ENCODE measurements around the gene LPCAT4. TPM values are rescaled to one million over a fixed set of nuclear protein-coding genes. Genes with fewer than 3 reads are reported as not detected.
"Not testable (repeated sequence)": the region's sequence is repeated elsewhere in the genome, so short reads cannot be mapped to it uniquely, and the experiment has no call there.

LPCAT4 gene
- total and polyA plus RNA-seq, 2 donors (not counting 1 experiment from before 2014, with no cell fraction given), result 6.3 to 21.8 TPM

GRCh38 chr15:34376856-34377255 lies 9.9 kb upstream of the LPCAT4 start:
- H3K27ac ChIP-seq (ENCODE audit: insufficient read depth, low read length), result no peak overlapping the region
- H3K9ac ChIP-seq (ENCODE audit: insufficient read depth, low read length), result no peak overlapping the region
- H3K36me3 ChIP-seq (ENCODE audit: control insufficient read depth, insufficient read depth, low read length), result no peaks in the 10 kb centered on the region
- DNase-seq (ENCODE audit: low read depth in 2 of 2), result no peak
- no peaks in the 10 kb centered on the region for H3K9me3 ChIP-seq (ENCODE audit: control insufficient read depth, insufficient read depth, low read depth, low read length)
- no peak for TF ChIP-seq EZH2 (IDR thresholded peaks at IDR 0.05; ENCODE audit: low read length, missing control alignments)
- TF ChIP-seq CTCF (conservative IDR thresholded peaks at IDR 0.05 in 1 of 2, IDR thresholded peaks at IDR 0.05 in 1 of 2; ENCODE audit: low read depth in 1 of 2, low read length in 2 of 2), result no peak
- H3K4me1 ChIP-seq (ENCODE audit: control insufficient read depth, extremely low read depth, insufficient read depth, low read length), result no peaks in the 10 kb centered on the region
- no peaks in the 10 kb centered on the region for H4K20me1 ChIP-seq (ENCODE audit: control insufficient read depth, extremely low read depth, insufficient read depth, low read length)
- H3K79me2 ChIP-seq (ENCODE audit: control insufficient read depth, insufficient read depth, low read length), result no peaks in the 10 kb centered on the region
- no peak overlapping the region for H2AFZ ChIP-seq (ENCODE audit: low read length)
- H3K4me3 ChIP-seq (replicated peaks in 1 of 4; ENCODE audit: control extremely low read depth in 1 of 4, insufficient read depth in 1 of 4, low read depth in 3 of 4, low read length in 4 of 4), result no peak overlapping the region
- H3K4me2 ChIP-seq (ENCODE audit: extremely low read depth, insufficient read depth, low read length), result no peak overlapping the region
- no peaks in the 10 kb centered on the region for H3K27me3 ChIP-seq (ENCODE audit: control insufficient read depth, insufficient read depth, low read length)

- not testable (repeated sequence) for H3K36me3 ChIP-seq (ENCODE audit: control insufficient read depth, insufficient read depth, low read length); DNase-seq (ENCODE audit: low read depth in 2 of 2); H3K9me3 ChIP-seq (ENCODE audit: control insufficient read depth, insufficient read depth, low read depth, low read length); H2AFZ ChIP-seq (ENCODE audit: low read length); H4K20me1 ChIP-seq (ENCODE audit: control insufficient read depth, extremely low read depth, insufficient read depth, low read length); H3K79me2 ChIP-seq (ENCODE audit: control insufficient read depth, insufficient read depth, low read length); H3K27me3 ChIP-seq (ENCODE audit: control insufficient read depth, insufficient read depth, low read length); H3K4me2 ChIP-seq (ENCODE audit: extremely low read depth, insufficient read depth, low read length); H3K9ac ChIP-seq (ENCODE audit: insufficient read depth, low read length); H3K4me1 ChIP-seq (ENCODE audit: control insufficient read depth, extremely low read depth, insufficient read depth, low read length); H3K27ac ChIP-seq (ENCODE audit: insufficient read depth, low read length); H3K4me3 ChIP-seq (replicated peaks in 1 of 4; ENCODE audit: control extremely low read depth in 1 of 4, insufficient read depth in 1 of 4, low read depth in 3 of 4, low read length in 4 of 4)
These were observed 8.5 kb upstream of the LPCAT4 start for GRCh38 chr15:34375541-34375940.

- H3K4me3 ChIP-seq (replicated peaks in 1 of 4; ENCODE audit: control extremely low read depth in 1 of 4, insufficient read depth in 1 of 4, low read depth in 3 of 4, low read length in 4 of 4), result no peak overlapping the region
- H3K27me3 ChIP-seq (ENCODE audit: control insufficient read depth, insufficient read depth, low read length), result no peaks in the 10 kb centered on the region
- H3K9ac ChIP-seq (ENCODE audit: insufficient read depth, low read length), result no peak overlapping the region
- H3K4me2 ChIP-seq (ENCODE audit: extremely low read depth, insufficient read depth, low read length), result no peak overlapping the region
- H2AFZ ChIP-seq (ENCODE audit: low read length), result no peak overlapping the region
- no peaks in the 10 kb centered on the region for H4K20me1 ChIP-seq (ENCODE audit: control insufficient read depth, extremely low read depth, insufficient read depth, low read length)
- no peak for TF ChIP-seq CTCF (conservative IDR thresholded peaks at IDR 0.05 in 1 of 2, IDR thresholded peaks at IDR 0.05 in 1 of 2; ENCODE audit: low read depth in 1 of 2, low read length in 2 of 2)
- no peak for TF ChIP-seq EZH2 (IDR thresholded peaks at IDR 0.05; ENCODE audit: low read length, missing control alignments)
- no peaks in the 10 kb centered on the region for H3K79me2 ChIP-seq (ENCODE audit: control insufficient read depth, insufficient read depth, low read length)
- DNase-seq (ENCODE audit: low read depth in 2 of 2), result no peak
- H3K4me1 ChIP-seq (ENCODE audit: control insufficient read depth, extremely low read depth, insufficient read depth, low read length), result no peaks in the 10 kb centered on the region
- H3K27ac ChIP-seq (ENCODE audit: insufficient read depth, low read length), result no peak overlapping the region
- no peaks in the 10 kb centered on the region for H3K36me3 ChIP-seq (ENCODE audit: control insufficient read depth, insufficient read depth, low read length)
- no peaks in the 10 kb centered on the region for H3K9me3 ChIP-seq (ENCODE audit: control insufficient read depth, insufficient read depth, low read depth, low read length)
These were observed 7.8 kb upstream of the LPCAT4 start for GRCh38 chr15:34374816-34375215.

Measured in fibroblast of lung (primary cell).